Skeletal muscle satellite cell (primary cell): ENCODE data around the gene FGD1. TPM values are rescaled to one million over a fixed set of nuclear protein-coding genes. Genes with fewer than 3 reads are reported as not detected.
"Not testable (repeated sequence)": the region's sequence is repeated elsewhere in the genome, so short reads cannot be mapped to it uniquely, and the experiment has no call there.

ENCODE experiments used
- H3K27me3 ChIP-seq: 2 replicates; pipeline ENCODE4 v1.7.0; 2013; ENCODE audit warnings: low read length; ENCODE audit not compliant: control insufficient read depth, insufficient read depth
- H3K36me3 ChIP-seq: 2 replicates; pipeline ENCODE4 v1.7.0; 2013; ENCODE audit warnings: mild to moderate bottlenecking, control low read depth, low read length; ENCODE audit not compliant: insufficient read depth
- H3K4me1 ChIP-seq: 2 replicates; pipeline ENCODE4 v1.7.0; 2013; ENCODE audit warnings: low read length; ENCODE audit not compliant: control insufficient read depth, insufficient read depth
- H3K4me2 ChIP-seq: 2 replicates; pipeline ENCODE4 v1.7.0; 2013; ENCODE audit warnings: mild to moderate bottlenecking, low read length
- H3K4me3 ChIP-seq: 2 replicates; pipeline ENCODE4 v1.7.0; 2013; ENCODE audit warnings: low read length
- H3K9ac ChIP-seq: 2 replicates; pipeline ENCODE4 v1.7.0; 2013; ENCODE audit warnings: mild to moderate bottlenecking, low read depth, low read length, moderate library complexity
- H3K9me3 ChIP-seq: replicated peaks from 2 replicates; pipeline ENCODE4 v1.7.0; 2013; ENCODE audit warnings: mild to moderate bottlenecking, control low read depth, low read length
- total RNA-seq: library from RNA; depleted of rRNA; stranded (reverse); fragments of >200 nt; gene quantifications from 2 replicates; pipeline ENCODE4 v1.2.3, GENCODE V29; 2012; rRNA removed

Gene FGD1
- total RNA-seq = 6.1 and 7.4 TPM in 2 replicates

DNA sequence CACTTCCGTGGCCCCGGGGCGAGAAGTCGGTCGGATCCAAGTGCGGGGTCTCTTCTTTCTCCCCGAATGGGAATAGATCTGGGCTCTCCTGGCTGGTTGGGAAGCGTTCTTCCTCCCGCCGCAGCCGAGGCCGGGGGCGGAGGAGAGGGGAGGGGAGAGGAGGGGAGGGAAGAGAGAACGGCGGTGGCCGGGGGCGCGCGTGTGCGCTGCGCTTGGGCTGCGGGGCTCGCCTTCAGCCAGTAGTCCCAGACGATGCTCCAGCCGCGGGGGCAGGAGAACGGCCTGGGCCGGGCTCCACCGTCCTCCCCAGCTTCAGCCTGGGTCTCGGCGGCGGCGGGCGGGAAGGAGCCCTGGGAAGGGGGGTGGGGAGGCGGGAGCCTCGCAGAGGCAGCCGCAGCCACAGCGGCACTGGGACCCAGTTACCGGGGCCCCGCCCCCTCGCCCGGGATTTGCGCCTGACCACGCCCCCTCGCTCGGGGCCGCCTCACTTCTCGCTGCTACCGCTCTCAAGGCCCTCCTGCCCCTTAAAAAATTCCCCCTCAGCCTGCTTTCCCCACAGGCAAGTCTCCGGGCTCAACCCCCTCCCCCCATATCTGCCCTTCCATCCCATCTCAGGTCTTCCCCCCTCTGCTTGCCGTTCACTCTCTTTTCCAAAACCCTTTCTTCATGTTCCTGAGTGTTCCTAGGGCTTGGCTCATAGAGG is at the start of gene FGD1:
Gene FGD1, minus strand, starts transcription at position 421 of the 703 bp plus-strand sequence. CDS start 802 bp downstream, outside the sequence.
- Histone ChIP-seq H3K9ac (peak within 1 kb of the TSS; percentile 89), H3K4me1 (peaks cover 31% of the 10 kb centered on the region), H3K27me3 (no peaks in the 10 kb centered on the region), H3K36me3 (no peaks in the 10 kb centered on the region), H3K9me3 (no peaks in the 10 kb centered on the region), H3K4me3 (peak within 1 kb of the TSS; percentile 81), H3K4me2 (peak within 1 kb of the TSS; percentile 85)

DNA sequence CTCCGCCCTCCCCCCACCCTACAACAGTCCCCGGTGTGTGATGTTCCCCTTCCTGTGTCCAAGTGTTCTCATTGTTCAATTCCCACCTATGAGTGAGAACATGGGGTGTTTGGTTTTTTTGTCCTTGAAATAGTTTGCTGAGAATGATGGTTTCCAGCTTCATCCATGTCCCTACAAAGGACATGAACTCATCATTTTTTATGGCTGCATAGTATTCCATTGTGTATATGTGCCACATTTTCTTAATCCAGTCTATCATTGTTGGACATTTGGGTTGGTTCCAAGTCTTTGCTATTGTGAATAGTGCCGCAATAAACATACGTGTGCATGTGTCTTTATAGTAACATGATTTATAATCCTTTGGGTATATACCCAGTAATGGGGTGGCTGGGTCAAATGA is 46.2 kb upstream of the FGD1 start:
- peaks cover 38% of the 10 kb centered on the region for H3K36me3 ChIP-seq
- not testable (repeated sequence) for H3K4me1 ChIP-seq

DNA sequence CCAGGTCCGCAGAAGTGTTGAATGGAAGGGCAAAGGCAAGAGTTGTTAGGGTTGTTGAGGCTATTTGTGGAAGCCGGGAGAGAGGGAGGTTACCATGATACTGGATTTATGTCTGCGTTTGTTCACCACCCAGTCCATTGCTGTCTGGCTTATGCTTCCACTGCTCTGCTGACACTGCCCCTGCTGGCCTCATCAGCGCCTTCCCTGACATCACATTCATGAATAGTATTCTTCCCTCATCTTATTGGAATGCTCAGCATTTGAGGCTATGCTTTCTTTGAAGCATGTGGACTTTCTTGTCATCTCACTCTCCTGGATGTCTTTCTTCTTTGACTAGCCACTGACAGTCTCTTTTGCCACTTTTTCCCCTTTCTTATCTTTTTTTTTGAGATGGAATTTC is 44.3 kb upstream of the FGD1 start:
- H3K36me3 ChIP-seq = peaks cover 38% of the 10 kb centered on the region
- no peak overlapping the region for H3K4me2 ChIP-seq
- no peaks in the 10 kb centered on the region for H3K27me3 ChIP-seq
- no peaks in the 10 kb centered on the region for H3K4me1 ChIP-seq
- H3K9me3 ChIP-seq = no peaks in the 10 kb centered on the region
- no peak overlapping the region for H3K9ac ChIP-seq
- H3K4me3 ChIP-seq = no peak overlapping the region

More for the DNA sequence above, 46.2 kb upstream of the FGD1 start:
- not testable (repeated sequence) for H3K27me3 ChIP-seq, H3K9ac ChIP-seq, H3K4me2 ChIP-seq, H3K4me3 ChIP-seq, H3K9me3 ChIP-seq

DNA sequence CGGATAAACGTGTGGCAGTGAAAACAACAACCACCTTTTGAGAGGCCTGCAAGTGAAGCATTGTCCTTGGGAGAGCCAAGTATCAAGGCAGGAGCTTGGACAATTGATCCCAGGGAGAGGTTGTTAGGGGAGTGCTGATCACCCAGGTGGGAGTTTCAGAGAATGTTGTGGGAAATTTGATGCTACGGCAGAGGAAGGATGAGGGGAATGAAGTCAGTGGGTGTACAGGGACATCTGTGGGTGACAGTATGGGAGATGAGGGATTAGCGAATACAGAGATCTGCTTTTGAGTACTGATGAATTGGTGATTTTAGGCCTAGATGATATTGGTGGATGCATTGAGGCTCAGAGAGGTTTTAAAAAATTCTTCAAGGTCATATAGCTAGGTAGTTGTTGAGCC is 38.2 kb upstream of the FGD1 start:
- H3K9ac ChIP-seq = no peak overlapping the region

DNA sequence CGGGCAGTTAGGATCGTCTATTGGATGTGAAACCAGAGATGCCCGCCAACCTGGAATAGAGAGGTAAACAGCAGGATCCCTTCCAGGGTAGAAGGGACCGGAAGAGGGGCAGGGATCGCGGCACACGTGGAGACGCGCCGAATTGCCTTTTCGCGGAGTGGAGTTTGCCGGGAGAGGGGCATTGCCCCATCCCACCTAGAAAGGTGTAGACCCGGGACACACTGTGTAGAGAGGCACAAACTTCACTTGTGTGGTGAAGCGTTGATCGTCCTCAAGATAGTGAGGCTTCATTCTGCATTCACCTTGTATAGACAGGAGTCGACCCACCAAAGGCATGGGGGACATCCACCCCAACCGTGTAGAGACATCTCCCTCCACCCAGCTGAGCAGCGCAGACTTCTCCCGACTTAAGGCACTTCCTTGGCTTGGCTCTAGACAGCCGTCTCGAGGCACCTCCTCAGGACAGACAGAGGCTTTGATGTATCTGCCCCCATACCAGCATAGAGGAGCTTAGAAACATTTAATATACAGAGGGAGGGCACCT is 34.4 kb upstream of the FGD1 start:
- Histone ChIP-seq H3K27me3 (no peaks in the 10 kb centered on the region), H3K9ac (peak overlapping the region; percentile 91), H3K4me1 (peaks cover 14% of the 10 kb centered on the region), H3K4me2 (peak overlapping the region; percentile 83), H3K36me3 (peaks cover 2% of the 10 kb centered on the region), H3K9me3 (no peaks in the 10 kb centered on the region), H3K4me3 (peak overlapping the region; percentile 72)

More for the DNA sequence above, 38.2 kb upstream of the FGD1 start:
- H3K4me3 ChIP-seq = no peak overlapping the region
- H3K9me3 ChIP-seq = no peaks in the 10 kb centered on the region
- no peaks in the 10 kb centered on the region for H3K27me3 ChIP-seq
- H3K4me2 ChIP-seq = no peak overlapping the region
- peaks cover 9% of the 10 kb centered on the region for H3K36me3 ChIP-seq
- peaks cover 11% of the 10 kb centered on the region for H3K4me1 ChIP-seq

DNA sequence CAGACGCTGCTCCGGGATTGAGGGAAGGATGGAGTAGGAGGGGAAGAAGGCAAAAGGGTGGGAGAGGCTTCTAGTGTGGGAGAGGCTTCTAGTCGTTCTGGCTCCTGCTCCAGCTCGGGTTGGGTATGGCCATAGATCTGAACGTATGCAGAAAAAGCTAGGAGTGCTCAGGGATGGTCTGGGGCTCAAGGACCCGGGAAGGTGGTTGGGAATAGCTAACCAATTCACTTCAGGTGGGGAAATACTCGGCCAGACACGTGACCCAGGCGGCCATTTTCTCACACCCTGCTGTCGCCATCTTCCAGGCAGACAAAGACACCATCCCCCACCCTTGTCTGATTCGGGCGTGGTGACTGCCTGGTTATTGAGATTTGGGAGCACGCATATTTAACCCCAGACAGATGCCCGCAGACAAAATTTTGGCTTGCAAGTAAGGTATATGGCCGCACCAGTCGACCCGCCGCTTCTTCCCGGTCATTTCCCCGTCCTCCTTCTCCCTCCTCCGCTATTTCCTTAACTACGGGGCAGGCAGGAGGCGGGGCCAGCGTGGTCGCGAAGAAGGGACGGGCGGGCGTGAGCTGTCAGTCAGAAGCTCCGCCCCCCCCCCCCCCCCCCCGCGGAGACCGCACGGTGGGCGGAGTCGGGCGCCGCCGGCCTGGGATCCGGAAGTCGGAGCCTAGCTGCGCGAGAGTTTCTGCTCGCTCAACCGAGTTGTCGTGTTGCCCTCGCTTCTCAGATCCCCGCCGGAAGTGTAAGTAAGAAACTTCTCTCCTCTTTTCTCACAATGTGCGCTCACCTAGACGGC is 33.7 kb upstream of the FGD1 start, which contains the start of gene GNL3L:
Gene GNL3L, plus strand, starts transcription at position 668 of the 805 bp plus-strand sequence. CDS start 2,348 bp downstream, outside the sequence.
- H3K27me3 ChIP-seq = no peaks in the 10 kb centered on the region

DNA sequence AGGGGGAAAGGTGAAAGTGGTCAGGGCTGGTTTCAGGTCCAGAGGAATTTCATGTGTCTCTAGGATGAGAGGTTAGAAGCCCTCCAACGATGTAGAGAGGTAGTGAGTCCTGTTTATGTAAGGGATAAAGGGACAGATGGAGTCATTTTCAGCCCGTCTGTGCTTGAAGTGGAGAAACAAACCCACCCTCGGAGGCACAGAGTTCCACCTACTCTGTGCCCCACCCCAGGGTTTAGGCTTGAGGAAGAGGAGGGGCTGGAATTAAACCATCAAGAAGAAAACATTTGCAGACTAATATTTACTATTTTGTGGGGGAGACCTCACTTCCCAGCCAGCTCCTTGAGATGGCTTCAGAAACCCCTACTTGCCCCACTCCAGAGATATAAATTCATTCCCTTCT is 33.1 kb upstream of the FGD1 start:
- Histone ChIP-seq H3K9me3 (no peaks in the 10 kb centered on the region), H3K9ac (peak overlapping the region; percentile 87), H3K4me1 (peaks cover 14% of the 10 kb centered on the region), H3K27me3 (no peaks in the 10 kb centered on the region), H3K36me3 (peaks cover 2% of the 10 kb centered on the region), H3K4me3 (peak overlapping the region; percentile 74), H3K4me2 (peak overlapping the region; percentile 82)

More for the DNA sequence above, 33.7 kb upstream of the FGD1 start, which contains the start of gene GNL3L:
- Histone ChIP-seq H3K36me3 (peaks cover 2% of the 10 kb centered on the region), H3K4me1 (peaks cover 14% of the 10 kb centered on the region), H3K4me3 (peak within 1 kb of the TSS; percentile 74), H3K9me3 (no peaks in the 10 kb centered on the region), H3K9ac (peak within 1 kb of the TSS; percentile 91), H3K4me2 (peak within 1 kb of the TSS; percentile 83)

DNA sequence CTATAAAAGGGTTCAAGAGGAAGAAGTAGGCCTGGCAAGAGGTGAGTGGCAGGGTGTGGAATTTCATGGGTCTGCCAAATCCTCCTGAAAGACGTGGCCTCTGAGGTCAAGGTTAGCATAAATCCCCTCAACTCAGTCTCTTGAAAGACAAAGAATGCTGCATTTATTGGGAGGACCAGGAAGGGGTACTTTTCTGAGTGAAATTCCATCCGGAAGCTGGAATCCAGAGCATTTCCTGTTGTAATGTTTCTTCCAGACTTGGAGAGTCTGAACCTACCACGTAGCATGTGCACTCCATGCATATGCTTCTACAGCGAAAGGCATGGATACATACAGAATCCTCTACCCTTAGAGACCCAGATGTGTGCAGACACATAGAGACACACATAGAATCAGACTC is 13.4 kb upstream of the FGD1 start:
- Histone ChIP-seq H3K9me3 (no peaks in the 10 kb centered on the region), H3K4me2 (no peak overlapping the region), H3K36me3 (no peaks in the 10 kb centered on the region), H3K27me3 (no peaks in the 10 kb centered on the region), H3K4me3 (no peak overlapping the region), H3K4me1 (no peaks in the 10 kb centered on the region), H3K9ac (no peak overlapping the region)

DNA sequence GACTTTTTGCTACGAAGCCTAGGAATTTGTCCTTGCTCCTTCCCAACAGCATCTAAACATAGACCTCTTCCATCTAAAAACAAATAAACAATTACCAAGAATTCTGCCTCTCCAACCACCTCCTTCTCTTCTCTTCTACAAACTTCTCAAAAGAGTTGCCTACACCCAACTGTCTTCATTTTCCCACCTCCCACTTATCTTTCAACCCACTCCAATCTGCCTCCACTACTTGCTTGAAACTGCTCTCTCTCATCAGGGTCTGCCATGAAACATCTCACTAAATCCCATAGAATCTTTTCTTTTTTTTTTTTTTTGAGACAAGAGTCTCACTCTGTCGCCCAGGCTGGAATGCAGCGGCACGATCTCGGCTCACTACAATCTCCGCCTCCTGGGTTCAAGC is 902 bp upstream of the FGD1 start:
- Histone ChIP-seq H3K4me2 (no peak overlapping the region), H3K9me3 (no peaks in the 10 kb centered on the region), H3K9ac (no peak overlapping the region), H3K36me3 (no peaks in the 10 kb centered on the region), H3K4me3 (no peak overlapping the region), H3K27me3 (no peaks in the 10 kb centered on the region), H3K4me1 (peaks cover 24% of the 10 kb centered on the region)

DNA sequence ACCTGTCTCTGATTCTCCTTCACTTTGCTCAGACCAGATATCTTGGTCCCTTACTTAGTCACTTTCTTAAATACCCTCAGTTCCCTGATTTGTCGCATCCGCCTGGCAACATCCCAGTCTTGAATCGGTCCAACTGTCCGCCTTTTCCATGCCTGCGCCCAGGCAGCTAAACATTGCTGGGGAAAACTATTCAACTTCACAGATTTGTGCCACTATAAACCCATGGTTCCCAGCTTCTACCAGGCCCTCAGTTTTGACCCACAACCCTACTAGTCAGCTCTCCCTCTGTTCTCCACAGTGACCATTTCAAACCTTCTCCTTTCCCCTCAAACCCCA is 451 bp upstream of the FGD1 start:
- peak overlapping the region; percentile 81 for H3K4me3 ChIP-seq
- H3K9ac ChIP-seq = peak overlapping the region; percentile 59
- no peaks in the 10 kb centered on the region for H3K36me3 ChIP-seq
- H3K4me1 ChIP-seq = peaks cover 28% of the 10 kb centered on the region
- H3K27me3 ChIP-seq = no peaks in the 10 kb centered on the region
- H3K4me2 ChIP-seq = peak overlapping the region; percentile 85
- no peaks in the 10 kb centered on the region for H3K9me3 ChIP-seq

DNA sequence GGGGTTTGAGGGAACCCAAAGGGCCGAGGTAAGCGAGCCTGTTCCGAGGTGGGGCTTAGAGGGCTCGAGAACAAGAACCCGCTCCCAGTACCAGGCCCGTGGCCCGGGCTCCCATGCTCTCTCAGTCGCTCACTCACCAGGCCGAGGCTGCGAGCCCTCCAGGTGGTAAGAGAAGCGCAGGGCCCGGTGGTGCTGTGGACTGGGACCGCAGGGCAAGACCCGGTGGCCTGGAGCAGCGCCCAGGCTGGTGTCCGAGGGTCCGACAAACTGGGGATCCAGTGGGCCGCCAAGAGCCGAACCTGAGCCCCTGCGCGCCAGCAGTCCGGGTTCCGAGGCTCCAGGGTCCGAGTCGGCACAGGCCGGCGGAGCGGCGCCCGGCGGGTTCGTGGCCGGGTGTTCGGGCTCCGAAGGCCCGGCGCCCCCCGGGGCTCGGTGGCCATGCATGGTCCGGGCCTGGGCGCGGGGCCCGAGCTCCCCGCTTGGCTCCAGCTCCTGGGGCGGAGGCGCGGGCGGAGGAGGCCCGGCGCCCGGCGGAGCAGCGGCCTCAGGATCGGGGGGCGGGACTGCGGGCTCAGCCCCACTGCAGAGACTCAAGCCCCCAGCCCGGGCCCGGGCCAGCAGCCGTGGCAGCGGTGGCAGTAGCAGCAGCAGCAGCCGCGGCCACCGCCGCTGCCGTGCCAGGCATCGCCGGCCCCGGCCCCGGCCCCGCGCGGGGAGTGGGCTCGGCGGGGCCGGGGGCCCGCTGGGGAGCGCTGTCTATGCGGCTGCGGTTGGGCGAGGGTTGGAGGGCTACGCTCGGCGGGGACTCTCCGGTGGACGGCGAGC is 833 bp downstream of the FGD1 start:
- H3K4me3 ChIP-seq = peak overlapping the region; percentile 81
- no peaks in the 10 kb centered on the region for H3K9me3 ChIP-seq
- H3K9ac ChIP-seq = peak overlapping the region; percentile 89
- H3K4me1 ChIP-seq = peaks cover 31% of the 10 kb centered on the region
- H3K27me3 ChIP-seq = no peaks in the 10 kb centered on the region
- no peaks in the 10 kb centered on the region for H3K36me3 ChIP-seq
- H3K4me2 ChIP-seq = peak overlapping the region; percentile 85
